HFF-Myc (cell line): ENCODE results near the gene PRKCD.
"Not testable (repeated sequence)": the region's sequence is repeated elsewhere in the genome, so short reads cannot be mapped to it uniquely, and the experiment has no call there.

Experiments
- DNase-seq: peaks from one replicate; pipeline ENCODE4 v3.0.0-alpha.2; 2011; ENCODE audit warnings: low read depth; ENCODE audit errors: extremely low read depth
- H3K4me3 ChIP-seq: replicated peaks from 2 replicates; pipeline ENCODE4 v1.5.1; 2011; ENCODE audit warnings: low read depth, mild to moderate bottlenecking, control low read depth, low read length
- CTCF ChIP-seq: IDR thresholded peaks from 2 replicates; pipeline ENCODE4 v1.5.1; 2012; ENCODE audit warnings: mild to moderate bottlenecking, low read depth, low read length, control low read depth; ENCODE audit errors: missing control alignments

Gene PRKCD

GRCh38 chr3:53146319-53146891 is 14.6 kb upstream of the PRKCD start:
- no peak overlapping the region for H3K4me3 ChIP-seq
- DNase-seq: no peak
- no peak for TF ChIP-seq CTCF

- H3K4me3 ChIP-seq: no peak overlapping the region
- DNase-seq: no peak
- no peak for TF ChIP-seq CTCF
These were observed 13.7 kb upstream of the PRKCD start for GRCh38 chr3:53147151-53147902.

- TF ChIP-seq CTCF: no peak
- no peak for DNase-seq
- no peak overlapping the region for H3K4me3 ChIP-seq
These were observed 13.1 kb upstream of the PRKCD start for GRCh38 chr3:53147903-53148400.

- TF ChIP-seq CTCF: no peak
- H3K4me3 ChIP-seq: no peak overlapping the region
- no peak for DNase-seq
These were observed 11.9 kb upstream of the PRKCD start for GRCh38 chr3:53149006-53149690.

GRCh38 chr3:53149699-53150098 is 11.3 kb upstream of the PRKCD start:
- DNase-seq: no peak
- TF ChIP-seq CTCF: no peak
- H3K4me3 ChIP-seq: no peak overlapping the region

GRCh38 chr3:53150247-53151085 is 10.5 kb upstream of the PRKCD start:
- no peak overlapping the region for H3K4me3 ChIP-seq
- no peak for TF ChIP-seq CTCF
- no peak for DNase-seq

- DNase-seq: not testable (repeated sequence)
These were observed 9.9 kb upstream of the PRKCD start for GRCh38 chr3:53151086-53151438.

More at GRCh38 chr3:53151086-53151438, 9.9 kb upstream of the PRKCD start:
- H3K4me3 ChIP-seq: not testable (repeated sequence)
